ENCODE data around the gene UBASH3B. TPM values are rescaled to one million over a fixed set of nuclear protein-coding genes. Genes with fewer than 3 reads are reported as not detected.

The UBASH3B gene
- total and polyA plus RNA-seq, 2 of the 13 experiments (the other 11 are each of a cell fraction or from before 2014, with no cell fraction given): 4.4 to 7.6 TPM

DNA sequence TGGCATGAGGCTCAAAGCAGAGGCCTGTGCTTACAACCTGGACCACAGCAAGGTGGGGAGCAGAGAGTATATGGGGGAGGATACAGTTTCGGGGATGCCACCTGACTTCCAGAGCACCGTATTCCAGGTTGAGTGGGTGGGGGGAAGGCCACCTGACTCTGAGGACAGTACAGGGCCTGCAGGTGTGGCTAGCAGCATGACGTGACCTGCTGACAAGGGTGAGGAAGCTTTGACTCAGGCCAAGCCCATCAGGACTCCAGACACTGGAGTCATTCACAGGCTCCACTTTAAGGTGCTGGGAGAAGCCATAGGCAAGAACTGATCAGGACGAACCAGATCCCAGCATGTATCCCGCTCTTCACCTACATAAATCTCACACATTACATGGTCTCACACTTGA, 148.2 kb downstream of the UBASH3B start:
- Histone ChIP-seq H3K36me3 (replicated peaks in 1 of 2; ENCODE audit: control insufficient read depth in 1 of 2, insufficient read depth in 2 of 2, low read length in 2 of 2) (peaks cover 0 to 2% of the 10 kb centered on the region in 2 experiments; a peak in 1 of 5 replicates), H2AFZ (ENCODE audit: low read length) (no peak overlapping the region), H3K9ac (ENCODE audit: insufficient read depth, low read depth, low read length) (no peak overlapping the region), H3K27ac (ENCODE audit: extremely low read length, insufficient read depth, low read length) (no peak overlapping the region), H3K79me2 (ENCODE audit: insufficient read depth, low read length) (no peaks in the 10 kb centered on the region), H3K4me2 (ENCODE audit: low read depth, low read length) (no peak overlapping the region), H3K9me3 (ENCODE audit: low read length) (no peaks in the 10 kb centered on the region), H3K4me3 (replicated peaks in 1 of 3; ENCODE audit: insufficient read depth in 1 of 3, low read depth in 2 of 3, low read length in 3 of 3) (no peak overlapping the region), H4K20me1 (ENCODE audit: insufficient read depth, low read length) (no peaks in the 10 kb centered on the region), H3K4me1 (ENCODE audit: insufficient read depth, low read length) (no peaks in the 10 kb centered on the region), H3K27me3 (ENCODE audit: control insufficient read depth in 1 of 2, insufficient read depth in 2 of 2, low read length in 2 of 2) (no peaks in the 10 kb centered on the region)
- ChIA-PET POLR2A (no interaction called here), CTCF (ENCODE audit: low intra/inter-chr PET ratio, low total read pairs) (no interaction called here)
- DNase-seq (ENCODE audit: low spot score) (no peak), ATAC-seq (no peak), FAIRE-seq (no peak)
- WGBS (ENCODE audit: low lambda C conversion rate): 96% methylated on average over 4 of the region's 5 CpGs
- in situ Hi-C loops (cut with HindIII; ENCODE audit: extremely low pct_ligation_motif_present, low pct_unique_long_range_greater_than_20kb) (no loop called here), intact Hi-C loops (cut with micrococcal nuclease; ENCODE audit: unreplicated experiment) (no loop called here)
- no TSS peak for BruUV-seq (replicated peaks)
- TF ChIP-seq, protein P1, sequence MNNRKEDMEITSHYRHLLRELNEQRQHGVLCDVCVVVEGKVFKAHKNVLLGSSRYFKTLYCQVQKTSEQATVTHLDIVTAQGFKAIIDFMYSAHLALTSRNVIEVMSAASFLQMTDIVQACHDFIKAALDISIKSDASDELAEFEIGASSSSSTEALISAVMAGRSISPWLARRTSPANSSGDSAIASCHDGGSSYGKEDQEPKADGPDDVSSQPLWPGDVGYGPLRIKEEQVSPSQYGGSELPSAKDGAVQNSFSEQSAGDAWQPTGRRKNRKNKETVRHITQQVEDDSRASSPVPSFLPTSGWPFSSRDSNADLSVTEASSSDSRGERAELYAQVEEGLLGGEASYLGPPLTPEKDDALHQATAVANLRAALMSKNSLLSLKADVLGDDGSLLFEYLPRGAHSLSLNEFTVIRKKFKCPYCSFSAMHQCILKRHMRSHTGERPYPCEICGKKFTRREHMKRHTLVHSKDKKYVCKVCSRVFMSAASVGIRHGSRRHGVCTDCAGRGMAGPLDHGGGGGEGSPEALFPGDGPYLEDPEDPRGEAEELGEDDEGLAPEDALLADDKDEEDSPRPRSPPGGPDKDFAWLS (CRISPR knock-in tag; IDR thresholded peaks at IDR 0.05; ENCODE audit: borderline replicate concordance): no peak
- TF ChIP-seq NR2F2 (IDR thresholded peaks at IDR 0.05; ENCODE audit: borderline replicate concordance, low read depth) (no peak), ISL2 (CRISPR knock-in tag; IDR thresholded peaks at IDR 0.05) (no peak), YEATS4 (CRISPR knock-in tag; IDR thresholded peaks at IDR 0.05; ENCODE audit: borderline replicate concordance) (no peak), ZMYM2 (CRISPR knock-in tag; IDR thresholded peaks at IDR 0.05) (no peak), ZFP41 (CRISPR knock-in tag; IDR thresholded peaks at IDR 0.05; ENCODE audit: borderline replicate concordance) (no peak), MLLT10 (CRISPR knock-in tag; IDR thresholded peaks at IDR 0.05) (no peak), PPARG (CRISPR knock-in tag; conservative IDR thresholded peaks at IDR 0.05) (no peak), REPIN1 (CRISPR knock-in tag; IDR thresholded peaks at IDR 0.05; ENCODE audit: borderline replicate concordance, low read depth) (no peak), ZUFSP (CRISPR knock-in tag; IDR thresholded peaks at IDR 0.05; ENCODE audit: borderline replicate concordance) (no peak)
- TF ChIP-seq, protein P2, sequence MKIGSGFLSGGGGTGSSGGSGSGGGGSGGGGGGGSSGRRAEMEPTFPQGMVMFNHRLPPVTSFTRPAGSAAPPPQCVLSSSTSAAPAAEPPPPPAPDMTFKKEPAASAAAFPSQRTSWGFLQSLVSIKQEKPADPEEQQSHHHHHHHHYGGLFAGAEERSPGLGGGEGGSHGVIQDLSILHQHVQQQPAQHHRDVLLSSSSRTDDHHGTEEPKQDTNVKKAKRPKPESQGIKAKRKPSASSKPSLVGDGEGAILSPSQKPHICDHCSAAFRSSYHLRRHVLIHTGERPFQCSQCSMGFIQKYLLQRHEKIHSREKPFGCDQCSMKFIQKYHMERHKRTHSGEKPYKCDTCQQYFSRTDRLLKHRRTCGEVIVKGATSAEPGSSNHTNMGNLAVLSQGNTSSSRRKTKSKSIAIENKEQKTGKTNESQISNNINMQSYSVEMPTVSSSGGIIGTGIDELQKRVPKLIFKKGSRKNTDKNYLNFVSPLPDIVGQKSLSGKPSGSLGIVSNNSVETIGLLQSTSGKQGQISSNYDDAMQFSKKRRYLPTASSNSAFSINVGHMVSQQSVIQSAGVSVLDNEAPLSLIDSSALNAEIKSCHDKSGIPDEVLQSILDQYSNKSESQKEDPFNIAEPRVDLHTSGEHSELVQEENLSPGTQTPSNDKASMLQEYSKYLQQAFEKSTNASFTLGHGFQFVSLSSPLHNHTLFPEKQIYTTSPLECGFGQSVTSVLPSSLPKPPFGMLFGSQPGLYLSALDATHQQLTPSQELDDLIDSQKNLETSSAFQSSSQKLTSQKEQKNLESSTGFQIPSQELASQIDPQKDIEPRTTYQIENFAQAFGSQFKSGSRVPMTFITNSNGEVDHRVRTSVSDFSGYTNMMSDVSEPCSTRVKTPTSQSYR (CRISPR knock-in tag; IDR thresholded peaks at IDR 0.05; ENCODE audit: borderline replicate concordance): no peak
- TF ChIP-seq, protein P3, sequence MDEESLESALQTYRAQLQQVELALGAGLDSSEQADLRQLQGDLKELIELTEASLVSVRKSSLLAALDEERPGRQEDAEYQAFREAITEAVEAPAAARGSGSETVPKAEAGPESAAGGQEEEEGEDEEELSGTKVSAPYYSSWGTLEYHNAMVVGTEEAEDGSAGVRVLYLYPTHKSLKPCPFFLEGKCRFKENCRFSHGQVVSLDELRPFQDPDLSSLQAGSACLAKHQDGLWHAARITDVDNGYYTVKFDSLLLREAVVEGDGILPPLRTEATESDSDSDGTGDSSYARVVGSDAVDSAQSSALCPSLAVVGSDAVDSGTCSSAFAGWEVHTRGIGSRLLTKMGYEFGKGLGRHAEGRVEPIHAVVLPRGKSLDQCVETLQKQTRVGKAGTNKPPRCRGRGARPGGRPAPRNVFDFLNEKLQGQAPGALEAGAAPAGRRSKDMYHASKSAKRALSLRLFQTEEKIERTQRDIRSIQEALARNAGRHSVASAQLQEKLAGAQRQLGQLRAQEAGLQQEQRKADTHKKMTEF (CRISPR knock-in tag; IDR thresholded peaks at IDR 0.05): no peak
- TF ChIP-seq, protein P4, sequence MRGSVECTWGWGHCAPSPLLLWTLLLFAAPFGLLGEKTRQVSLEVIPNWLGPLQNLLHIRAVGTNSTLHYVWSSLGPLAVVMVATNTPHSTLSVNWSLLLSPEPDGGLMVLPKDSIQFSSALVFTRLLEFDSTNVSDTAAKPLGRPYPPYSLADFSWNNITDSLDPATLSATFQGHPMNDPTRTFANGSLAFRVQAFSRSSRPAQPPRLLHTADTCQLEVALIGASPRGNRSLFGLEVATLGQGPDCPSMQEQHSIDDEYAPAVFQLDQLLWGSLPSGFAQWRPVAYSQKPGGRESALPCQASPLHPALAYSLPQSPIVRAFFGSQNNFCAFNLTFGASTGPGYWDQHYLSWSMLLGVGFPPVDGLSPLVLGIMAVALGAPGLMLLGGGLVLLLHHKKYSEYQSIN (CRISPR knock-in tag; IDR thresholded peaks at IDR 0.05; ENCODE audit: borderline replicate concordance): no peak

Measured in HepG2 (cell line).